Left ventricle myocardium inferior (tissue), 1 donor: ENCODE data around the gene S100A12. TPM values are rescaled to one million over a fixed set of nuclear protein-coding genes. Genes with fewer than 3 reads are reported as not detected.

Source experiments
- DNase-seq: peaks from one replicate; pipeline ENCODE4 v3.0.0-alpha.2; 2020
- H3K27ac ChIP-seq: fragments of 200-600 bp; replicated peaks from 2 replicates; pipeline ENCODE4 v1.8.0; 2021
- H3K27me3 ChIP-seq: fragments of 200-600 bp; 2 replicates; pipeline ENCODE4 v1.8.0; 2021; ENCODE audit warnings: low read depth
- H3K36me3 ChIP-seq: fragments of 200-600 bp; 2 replicates; pipeline ENCODE4 v1.8.0; 2021
- H3K4me1 ChIP-seq: fragments of 200-600 bp; 2 replicates; pipeline ENCODE4 v1.8.0; 2021
- H3K4me3 ChIP-seq: fragments of 200-600 bp; 2 replicates; pipeline ENCODE4 v1.8.0; 2021; ENCODE audit warnings: mild to moderate bottlenecking, moderate library complexity
- H3K9me3 ChIP-seq: fragments of 200-600 bp; replicated peaks from 2 replicates; pipeline ENCODE4 v1.8.0; 2021
- intact Hi-C: fragments of 100-400 bp; cut with micrococcal nuclease; formaldehyde crosslinking; loops from one replicate; pipeline ENCODE4 v1.11.0; 2022
- total RNA-seq: library from RNA; stranded (reverse); fragmentation: NEBNext Ultra II Directional; extraction: Animal tissue kit (Norgen Biotek cat#: 25700); gene quantifications from one replicate; pipeline ENCODE4 v1.2.1, GENCODE V29; 2021
- TF ChIP-seq, protein P1 (sequence below): fragments of 200-600 bp; IDR thresholded peaks from 2 replicates; pipeline ENCODE4 v1.8.0; 2021; ENCODE audit warnings: antibody characterized with exemption, mild to moderate bottlenecking, borderline replicate concordance
- donor health status: DM: no; HTN: yes; CAD: no; lungs with severe emphysema.

S100A12 gene
- total RNA-seq, 1 donor from 2014 or later: 2.3 TPM

DNA sequence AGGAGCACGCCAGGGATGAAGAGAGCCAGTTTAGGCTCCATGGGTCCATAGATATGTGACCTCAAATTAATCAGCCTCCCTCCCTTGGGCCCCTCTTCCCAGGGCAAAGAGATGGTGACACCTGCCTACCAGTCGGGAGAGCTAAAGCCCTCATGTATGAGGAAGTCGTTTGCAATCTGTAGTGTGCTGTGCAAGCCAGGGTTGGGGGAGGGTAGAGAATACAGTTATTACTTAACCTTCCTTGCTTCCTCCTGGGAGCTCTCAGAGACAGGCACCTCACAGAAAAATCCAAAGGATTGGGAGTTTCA, 30.7 kb downstream of the S100A12 start:
- intact Hi-C loops: no loop called here
- Histone ChIP-seq H3K27me3 (peaks cover 74% of the 10 kb centered on the region), H3K36me3 (no peaks in the 10 kb centered on the region), H3K9me3 (no peaks in the 10 kb centered on the region), H3K4me3 (no peak overlapping the region), H3K4me1 (no peaks in the 10 kb centered on the region), H3K27ac (no peak overlapping the region)
- TF ChIP-seq, protein P1, sequence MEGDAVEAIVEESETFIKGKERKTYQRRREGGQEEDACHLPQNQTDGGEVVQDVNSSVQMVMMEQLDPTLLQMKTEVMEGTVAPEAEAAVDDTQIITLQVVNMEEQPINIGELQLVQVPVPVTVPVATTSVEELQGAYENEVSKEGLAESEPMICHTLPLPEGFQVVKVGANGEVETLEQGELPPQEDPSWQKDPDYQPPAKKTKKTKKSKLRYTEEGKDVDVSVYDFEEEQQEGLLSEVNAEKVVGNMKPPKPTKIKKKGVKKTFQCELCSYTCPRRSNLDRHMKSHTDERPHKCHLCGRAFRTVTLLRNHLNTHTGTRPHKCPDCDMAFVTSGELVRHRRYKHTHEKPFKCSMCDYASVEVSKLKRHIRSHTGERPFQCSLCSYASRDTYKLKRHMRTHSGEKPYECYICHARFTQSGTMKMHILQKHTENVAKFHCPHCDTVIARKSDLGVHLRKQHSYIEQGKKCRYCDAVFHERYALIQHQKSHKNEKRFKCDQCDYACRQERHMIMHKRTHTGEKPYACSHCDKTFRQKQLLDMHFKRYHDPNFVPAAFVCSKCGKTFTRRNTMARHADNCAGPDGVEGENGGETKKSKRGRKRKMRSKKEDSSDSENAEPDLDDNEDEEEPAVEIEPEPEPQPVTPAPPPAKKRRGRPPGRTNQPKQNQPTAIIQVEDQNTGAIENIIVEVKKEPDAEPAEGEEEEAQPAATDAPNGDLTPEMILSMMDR: no peak
- DNase-seq: no peak

DNA sequence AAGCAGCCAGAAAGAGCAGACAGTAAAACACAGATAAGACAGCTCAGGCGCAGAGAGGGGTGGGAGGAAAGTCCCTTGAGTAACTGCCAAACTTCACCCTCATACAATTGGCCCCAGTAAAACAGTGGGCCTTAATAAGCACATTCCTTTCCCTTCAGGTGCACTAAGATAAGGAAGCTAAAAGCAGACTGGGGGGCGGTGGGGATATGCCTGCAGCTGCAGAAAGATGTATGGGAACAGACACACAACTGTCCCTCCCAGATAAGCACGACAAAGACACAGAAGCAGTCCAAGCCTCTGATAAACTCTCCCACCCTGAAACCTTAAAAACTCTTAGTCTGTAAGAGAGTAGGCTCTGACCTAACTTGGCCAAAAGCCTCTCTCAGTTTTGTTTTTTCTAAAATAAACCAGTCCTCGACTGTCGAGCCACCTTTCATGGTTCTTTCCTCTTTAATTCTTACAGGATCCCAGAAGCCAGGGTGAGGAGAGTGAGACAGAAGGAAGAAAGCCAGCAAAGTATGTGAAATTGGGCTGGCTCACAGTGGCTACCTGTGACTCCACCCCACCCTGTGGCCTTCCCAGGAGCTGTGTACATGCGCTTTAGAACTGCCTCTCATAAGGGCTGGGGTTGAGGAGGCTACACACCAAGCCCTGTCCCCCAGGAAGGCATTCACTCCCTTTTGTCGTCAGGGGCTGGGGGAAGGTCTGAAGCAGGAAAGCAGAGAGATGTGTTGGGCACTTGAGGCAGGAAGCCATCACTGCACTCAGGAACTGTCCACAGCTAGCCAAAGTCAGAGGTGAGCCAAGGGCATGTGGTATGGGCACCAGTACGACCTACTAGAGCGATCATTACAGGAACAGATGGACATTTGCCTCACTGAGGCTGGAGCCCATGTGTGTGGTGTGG, 31.4 kb downstream of the S100A12 start:
- Histone ChIP-seq H3K4me3 (no peak overlapping the region), H3K36me3 (no peaks in the 10 kb centered on the region), H3K9me3 (no peaks in the 10 kb centered on the region), H3K4me1 (no peaks in the 10 kb centered on the region), H3K27ac (no peak overlapping the region), H3K27me3 (peaks cover 74% of the 10 kb centered on the region)
- intact Hi-C loops: no loop called here
- DNase-seq: no peak
- TF ChIP-seq, protein P1: no peak

DNA sequence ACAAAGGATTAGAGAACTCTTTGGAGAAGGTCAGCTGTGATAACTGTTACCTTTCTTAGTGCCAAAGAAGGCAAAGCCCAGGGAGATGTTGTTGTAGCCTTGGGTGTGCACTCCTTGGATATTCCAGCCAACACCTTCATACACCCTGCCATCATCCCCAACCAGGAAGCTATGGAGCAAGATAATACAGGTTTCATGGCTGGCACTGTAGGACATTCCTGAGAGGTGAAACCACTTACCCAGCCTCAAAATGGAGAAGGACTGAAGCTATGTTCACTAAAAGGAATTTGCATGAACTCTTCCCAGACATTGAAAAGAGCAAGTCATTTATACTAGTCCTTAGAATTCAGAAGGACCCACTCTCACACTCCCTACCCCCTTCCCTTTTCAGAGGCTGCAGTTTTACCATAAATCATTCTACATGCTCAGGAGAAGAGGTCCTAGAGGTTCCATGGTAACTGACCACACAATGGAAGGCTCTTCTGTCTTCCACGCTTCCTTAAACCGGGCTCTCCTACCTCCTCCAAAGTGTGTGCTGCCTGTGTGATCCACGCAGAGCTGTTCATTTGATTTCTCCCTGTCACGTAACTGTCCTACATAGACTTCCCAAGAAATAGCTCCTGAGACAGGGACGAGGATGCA, 32.3 kb downstream of the S100A12 start:
- TF ChIP-seq, protein P1: no peak

DNA sequence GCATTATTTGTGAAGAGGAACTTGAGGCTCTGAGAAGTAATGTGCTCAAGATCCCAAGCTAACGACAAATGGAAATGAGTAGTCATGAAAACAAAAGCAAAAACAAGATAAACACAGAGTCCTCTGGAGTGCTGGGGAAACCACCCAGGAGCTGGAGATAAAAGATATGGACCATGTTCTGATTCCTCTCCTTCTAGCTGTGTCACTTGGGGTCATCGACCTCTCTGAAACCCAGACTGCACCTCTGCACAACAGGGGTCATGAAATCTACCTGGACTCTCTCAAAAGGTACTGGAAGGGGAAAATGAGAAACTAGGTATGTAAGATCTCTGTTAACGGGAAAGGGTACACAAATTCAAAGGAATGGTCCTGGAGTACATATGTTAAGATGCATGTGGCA, 33.2 kb downstream of the S100A12 start:
- peaks cover 71% of the 10 kb centered on the region for H3K27me3 ChIP-seq
- H3K27ac ChIP-seq: no peak overlapping the region
- H3K4me1 ChIP-seq: no peaks in the 10 kb centered on the region
- DNase-seq: no peak
- intact Hi-C loops: no loop called here
- TF ChIP-seq, protein P1: no peak
- H3K9me3 ChIP-seq: no peaks in the 10 kb centered on the region
- no peaks in the 10 kb centered on the region for H3K36me3 ChIP-seq
- no peak overlapping the region for H3K4me3 ChIP-seq

More for the DNA sequence above, 32.3 kb downstream of the S100A12 start:
- H3K4me3 ChIP-seq: no peak overlapping the region
- no peaks in the 10 kb centered on the region for H3K36me3 ChIP-seq
- H3K27me3 ChIP-seq: peaks cover 74% of the 10 kb centered on the region
- no peak overlapping the region for H3K27ac ChIP-seq
- intact Hi-C loops: no loop called here
- no peaks in the 10 kb centered on the region for H3K4me1 ChIP-seq
- no peak for DNase-seq
- no peaks in the 10 kb centered on the region for H3K9me3 ChIP-seq

- no peaks in the 10 kb centered on the region for H3K9me3 ChIP-seq
- TF ChIP-seq, protein P1: no peak
- no peaks in the 10 kb centered on the region for H3K36me3 ChIP-seq
- intact Hi-C loops: no loop called here
- no peak overlapping the region for H3K27ac ChIP-seq
- H3K4me3 ChIP-seq: no peak overlapping the region
- no peaks in the 10 kb centered on the region for H3K4me1 ChIP-seq
- peaks cover 64% of the 10 kb centered on the region for H3K27me3 ChIP-seq
- no peak for DNase-seq
These were observed 33.9 kb downstream of the S100A12 start for GRCh38 chr1:153341431-153341934.
